ENCODE measurements around the gene MEAK7. TPM values are rescaled to one million over a fixed set of nuclear protein-coding genes. Genes with fewer than 3 reads are reported as not detected.

MEAK7 gene
- total RNA-seq, 4 donors from 2014 or later: 9.2 to 15.9 (median 14.3) TPM

- Histone ChIP-seq H3K27ac (no peak overlapping the region), H3K36me3 (peaks cover 0 to 80% (median 11%) of the 10 kb centered on the region in 3 donors), H3K4me1 (peaks cover 0 to 16% (median 0%) of the 10 kb centered on the region in 4 donors), H3K27me3 (no peaks in the 10 kb centered on the region), H3K9me3 (no peaks in the 10 kb centered on the region), H3K4me3 (no peak overlapping the region)
- DNase-seq (ENCODE audit: low spot score in 2 of 2): no peak
- 87 to 89% methylated on average over 12 to 17 of the region's 17 CpGs for WGBS, 2 donors
- TF ChIP-seq EP300 (IDR thresholded peaks at IDR 0.05): no peak
- TF ChIP-seq POLR2A (IDR thresholded peaks at IDR 0.05): no peak
- TF ChIP-seq CTCF (IDR thresholded peaks at IDR 0.05): no peak
Measured at GRCh38 chr16:84486551-84487235, 17.8 kb downstream of the MEAK7 start.

- no peaks in the 10 kb centered on the region for H3K9me3 ChIP-seq
- 88 to 90% methylated on average over 14 of the region's 14 CpGs for WGBS, 2 donors
- H3K4me1 ChIP-seq: peaks cover 0 to 16% (median 0%) of the 10 kb centered on the region in 4 donors
- no peak overlapping the region for H3K4me3 ChIP-seq
- peaks cover 0 to 84% (median 11%) of the 10 kb centered on the region in 3 donors for H3K36me3 ChIP-seq
- no peak for DNase-seq (ENCODE audit: low spot score in 2 of 2)
- no peak overlapping the region for H3K27ac ChIP-seq
- H3K27me3 ChIP-seq: no peaks in the 10 kb centered on the region
- TF ChIP-seq CTCF (IDR thresholded peaks at IDR 0.05): no peak
- TF ChIP-seq POLR2A (IDR thresholded peaks at IDR 0.05): no peak
- TF ChIP-seq EP300 (IDR thresholded peaks at IDR 0.05): no peak
Measured at GRCh38 chr16:84486126-84486525, 18.3 kb downstream of the MEAK7 start.

- H3K36me3 ChIP-seq: peaks cover 0 to 88% (median 11%) of the 10 kb centered on the region in 3 donors
- TF ChIP-seq CTCF (IDR thresholded peaks at IDR 0.05) (no peak), EP300 (IDR thresholded peaks at IDR 0.05) (no peak), POLR2A (IDR thresholded peaks at IDR 0.05) (no peak)
- peaks cover 0 to 16% (median 0%) of the 10 kb centered on the region in 4 donors for H3K4me1 ChIP-seq
- 93 to 96% methylated on average over 16 of the region's 16 CpGs for WGBS, 2 donors
- DNase-seq (ENCODE audit: low spot score in 2 of 2): no peak
- no peak overlapping the region for H3K4me3 ChIP-seq
- H3K27me3 ChIP-seq: no peaks in the 10 kb centered on the region
- no peaks in the 10 kb centered on the region for H3K9me3 ChIP-seq
- H3K27ac ChIP-seq: no peak overlapping the region
Measured at GRCh38 chr16:84485255-84486010, 19.0 kb downstream of the MEAK7 start.

GRCh38 chr16:84484579-84485254 is 19.7 kb downstream of the MEAK7 start:
- Histone ChIP-seq H3K4me1 (peaks cover 0 to 16% (median 0%) of the 10 kb centered on the region in 4 donors), H3K36me3 (peaks cover 0 to 90% (median 9%) of the 10 kb centered on the region in 3 donors), H3K27me3 (no peaks in the 10 kb centered on the region), H3K9me3 (no peaks in the 10 kb centered on the region), H3K4me3 (no peak overlapping the region), H3K27ac (no peak overlapping the region)
- WGBS, 2 donors: 51 to 54% methylated on average over 15 of the region's 15 CpGs
- peak; percentile 48 to 80 for DNase-seq (ENCODE audit: low spot score in 2 of 2)
- TF ChIP-seq POLR2A (IDR thresholded peaks at IDR 0.05) (no peak), CTCF (IDR thresholded peaks at IDR 0.05) (peak; percentile 58 to 89 (median 70)), EP300 (IDR thresholded peaks at IDR 0.05) (no peak)
